Astrocyte of the cerebellum (primary cell): Measurements from ENCODE around the gene IPO7.
A peak's percentile ranks its signal among the peaks of the same experiment; 100 is the strongest.

Experiments
- DNase-seq: peaks from one replicate; pipeline ENCODE4 v3.0.0-alpha.2; 2011; ENCODE audit warnings: low read depth
- H3K4me3 ChIP-seq: 2 replicates; pipeline ENCODE4 v1.5.1; 2011; ENCODE audit warnings: mild to moderate bottlenecking, low read depth, low read length, moderate library complexity
- CTCF ChIP-seq: IDR thresholded peaks from 2 replicates; pipeline ENCODE4 v1.5.1; 2012; ENCODE audit warnings: low read length, low read depth, moderate library complexity, mild to moderate bottlenecking; ENCODE audit errors: missing control alignments
- in situ Hi-C: cut with HindIII; loops from 2 replicates; pipeline ENCODE4 v1.10.0; 2017; ENCODE audit warnings: low sequenced_read_pairs

Gene IPO7

GRCh38 chr11:9385327-9385899, 961 bp downstream of the IPO7 start:
- in situ Hi-C loops: no loop called here
- no peak for TF ChIP-seq CTCF
- DNase-seq: peak; percentile 5
- H3K4me3 ChIP-seq: peak overlapping the region; percentile 80

DNA sequence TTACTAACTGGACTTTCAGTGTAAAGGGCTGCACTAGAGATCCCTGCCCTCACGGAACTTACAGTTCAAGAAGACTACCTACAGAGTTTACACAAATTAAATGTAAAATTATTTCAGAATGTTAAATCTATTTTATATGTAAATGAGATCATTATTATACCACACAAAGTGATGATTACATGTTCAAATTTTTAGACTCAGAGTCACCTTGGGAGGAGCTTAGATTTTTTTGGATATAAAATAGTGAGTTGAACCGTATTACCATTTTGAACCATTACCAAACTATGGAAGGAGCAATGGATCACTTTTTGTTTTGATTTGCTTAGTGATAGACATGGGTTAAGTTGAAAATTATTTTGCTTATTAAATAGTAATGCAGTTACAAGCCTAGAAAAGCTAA, 1.6 kb downstream of the IPO7 start:
- in situ Hi-C loops: no loop called here
- no peak for DNase-seq
- peak overlapping the region; percentile 80 for H3K4me3 ChIP-seq
- TF ChIP-seq CTCF: no peak

- DNase-seq: no peak
- TF ChIP-seq CTCF: no peak
- in situ Hi-C loops: no loop called here
- H3K4me3 ChIP-seq: no peak overlapping the region
Measured at GRCh38 chr11:9386901-9387300, 2.4 kb downstream of the IPO7 start.

GRCh38 chr11:9396310-9396709, 11.9 kb downstream of the IPO7 start:
- DNase-seq: no peak
- in situ Hi-C loops: loop anchor here (5.0 kb wide), 1 partner anchor 76 kb away; no protein-coding TSS in a partner anchor
- TF ChIP-seq CTCF: no peak
- H3K4me3 ChIP-seq: no peak overlapping the region

DNA sequence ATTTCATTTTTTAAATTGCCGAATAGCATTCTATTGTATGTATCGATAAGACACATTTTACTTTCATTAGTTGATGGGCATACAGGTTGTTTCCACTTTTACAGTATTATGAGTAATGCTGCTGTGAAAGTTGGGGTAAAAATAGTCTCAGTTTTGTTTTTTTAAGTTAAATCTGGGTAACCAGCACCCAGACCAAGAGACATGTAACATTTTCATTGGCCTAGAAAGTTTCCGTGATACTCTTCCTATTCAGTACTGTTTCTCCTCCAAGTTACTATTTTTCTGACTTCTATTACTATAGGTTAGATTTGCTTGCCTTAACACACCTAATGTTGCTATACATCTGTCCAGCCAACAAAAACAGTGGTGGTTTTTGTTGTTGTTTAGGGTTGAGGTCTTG, 12.3 kb downstream of the IPO7 start:
- H3K4me3 ChIP-seq: no peak overlapping the region
- TF ChIP-seq CTCF: no peak
- DNase-seq: no peak
- in situ Hi-C loops: loop anchor here (5.0 kb wide), 1 partner anchor 76 kb away; no protein-coding TSS in a partner anchor

DNA sequence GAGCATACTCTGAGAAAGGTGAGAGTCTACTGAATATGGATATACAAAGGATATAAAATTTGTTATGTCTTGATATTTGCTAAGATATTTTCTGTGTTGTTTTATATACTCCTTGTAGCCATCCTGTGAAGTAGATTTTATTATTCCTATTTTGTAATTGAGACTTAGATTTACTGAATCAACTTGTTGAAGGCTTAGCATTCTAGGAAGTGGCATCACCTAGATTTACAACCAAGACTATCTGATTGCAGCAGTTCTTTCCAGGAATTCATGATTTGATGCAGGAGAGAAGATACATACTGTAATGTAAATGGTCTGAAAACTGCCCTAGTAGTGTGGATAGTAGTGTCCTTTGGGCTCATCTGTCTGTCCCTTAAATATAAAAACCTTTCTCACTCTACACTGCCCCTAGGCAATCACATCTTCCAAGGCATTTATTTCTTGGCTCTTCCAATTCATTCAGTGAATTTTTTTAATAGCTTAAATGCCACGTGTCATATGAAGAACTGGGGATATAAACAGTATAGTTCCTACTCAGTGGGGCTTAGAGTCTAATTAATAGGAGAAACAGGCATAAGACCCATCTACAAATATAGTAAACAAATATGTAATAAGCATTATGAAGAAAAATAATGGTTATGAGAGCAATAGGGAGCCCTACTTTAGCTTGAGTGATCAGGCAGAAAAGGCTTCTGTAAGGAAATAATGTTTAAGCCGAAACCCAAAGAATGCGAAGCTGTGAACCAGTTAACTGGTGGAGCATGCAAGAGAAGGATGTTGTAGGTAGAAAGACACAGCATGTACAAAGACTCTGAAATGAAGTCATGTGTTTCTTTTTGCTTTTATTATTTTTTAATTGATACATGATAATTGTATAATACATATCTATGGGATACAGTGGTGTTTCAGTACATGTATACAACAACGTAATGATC, 13.6 kb downstream of the IPO7 start:
- in situ Hi-C loops: loop anchor here (5.0 kb wide), 1 partner anchor 74 kb away; no protein-coding TSS in a partner anchor
- no peak for TF ChIP-seq CTCF
- no peak for DNase-seq
- no peak overlapping the region for H3K4me3 ChIP-seq
